H1 (cell line): ENCODE data around the gene SLC7A10.

Source experiments
- ATF2 ChIP-seq: IDR thresholded peaks from 2 replicates; pipeline ENCODE4 v1.6.1; 2012; ENCODE audit warnings: low read length, inconsistent platforms
- CTBP2 ChIP-seq: IDR thresholded peaks from 2 replicates; pipeline ENCODE4 v1.7.0; 2011; ENCODE audit warnings: borderline replicate concordance, mild to moderate bottlenecking, moderate library complexity, mixed read lengths, low read length; ENCODE audit not compliant: insufficient read depth, insufficient read length
- FOSL1 ChIP-seq: IDR thresholded peaks from 2 replicates; pipeline ENCODE4 v1.6.1; 2011; ENCODE audit warnings: mild to moderate bottlenecking, low read depth, low read length, moderate library complexity; ENCODE audit not compliant: insufficient read depth
- RFX5 ChIP-seq: IDR thresholded peaks from 2 replicates; pipeline ENCODE4 v1.6.1; 2011; ENCODE audit warnings: low read depth, low read length, improper control_type of control experiment, borderline replicate concordance

GRCh38 chr19:33264881-33265445 lies 39.3 kb upstream of the SLC7A10 start:
- TF ChIP-seq FOSL1 (no peak), RFX5 (no peak), CTBP2 (no peak), ATF2 (no peak)
